Smooth muscle cell (in vitro differentiated cells): ENCODE measurements around the gene IDUA. TPM values are rescaled to one million over a fixed set of nuclear protein-coding genes. Genes with fewer than 3 reads are reported as not detected.

Source experiments
- DNase-seq: peaks from one replicate; lab custom pipeline; 2025; ENCODE audit not compliant: unreplicated experiment; lab: John Stamatoyannopoulos, UW
- H2AFZ ChIP-seq: fragments of 200-600 bp; sonication (generic); 2 replicates; pipeline ENCODE4 v1.6.0; 2016; ENCODE audit warnings: antibody characterized with exemption, low read depth, mild to moderate bottlenecking
- H3F3A ChIP-seq: fragments of 200-600 bp; sonication (generic); 2 replicates; pipeline ENCODE4 v1.6.0; 2017; ENCODE audit warnings: antibody characterized with exemption, low read depth
- H3K27ac ChIP-seq: fragments of 200-600 bp; sonication (generic); 2 replicates; pipeline ENCODE4 v1.5.1; 2016; ENCODE audit warnings: low read depth, mild to moderate bottlenecking
- H3K27me3 ChIP-seq: fragments of 200-600 bp; sonication (generic); 2 replicates; pipeline ENCODE4 v1.6.1; 2016; ENCODE audit warnings: low read depth, mild to moderate bottlenecking
- H3K36me3 ChIP-seq: fragments of 200-600 bp; sonication (generic); 2 replicates; pipeline ENCODE4 v1.5.1; 2016; ENCODE audit warnings: low read depth
- H3K4me1 ChIP-seq: fragments of 200-600 bp; sonication (generic); 2 replicates; pipeline ENCODE4 v1.5.1; 2016; ENCODE audit warnings: low read depth
- H3K4me2 ChIP-seq: fragments of 200-600 bp; sonication (generic); 2 replicates; pipeline ENCODE4 v1.6.0; 2016; ENCODE audit warnings: mild to moderate bottlenecking
- H3K4me3 ChIP-seq: fragments of 200-600 bp; sonication (generic); 2 replicates; pipeline ENCODE4 v1.5.1; 2016; ENCODE audit warnings: mild to moderate bottlenecking
- H3K79me2 ChIP-seq: fragments of 200-600 bp; sonication (generic); 2 replicates; pipeline ENCODE4 v1.6.0; 2016; ENCODE audit warnings: low read depth, mild to moderate bottlenecking
- H3K9ac ChIP-seq: fragments of 200-600 bp; sonication (generic); 2 replicates; pipeline ENCODE4 v1.6.0; 2016; ENCODE audit warnings: low read depth
- H3K9me3 ChIP-seq: fragments of 200-600 bp; sonication (generic); replicated peaks from 2 replicates; pipeline ENCODE4 v1.5.1; 2016; ENCODE audit warnings: low read depth
- H4K20me1 ChIP-seq: fragments of 200-600 bp; sonication (generic); 2 replicates; pipeline ENCODE4 v1.6.0; 2016; ENCODE audit warnings: low read depth
- CTCF ChIP-seq: fragments of 200-600 bp; sonication (generic); IDR thresholded peaks from 2 replicates; pipeline ENCODE4 v1.5.1; 2017; ENCODE audit warnings: borderline replicate concordance, mild to moderate bottlenecking, antibody characterized with exemption; ENCODE audit not compliant: insufficient read depth, poor library complexity, severe bottlenecking
- WGBS: methylation state at CpG from one replicate; pipeline ENCODE4 v1.1.7; 2016; ENCODE audit warnings: low lambda C conversion rate; 5-methylcytosine and 5-hydroxymethylcytosine counted together
- polyA plus RNA-seq: library from polyadenylated mRNA; unstranded; fragments of >200 nt; fragmentation: Nextera tagmentation; extraction: Ambion mirVana; gene quantifications from 2 replicates; pipeline ENCODE4 v1.2.1, GENCODE V29; 2016
- total RNA-seq: library from RNA; depleted of rRNA; stranded (reverse); fragments of >200 nt; gene quantifications from 2 replicates; pipeline ENCODE4 v1.2.3, GENCODE V29; 2014

IDUA gene
- total and polyA plus RNA-seq, 2 experiments from 2014 or later, result 6.3 to 49.9 TPM

GRCh38 chr4:951594-952468, 35.0 kb upstream of the IDUA start:
- no peak for DNase-seq
- no peaks in the 10 kb centered on the region for H3K27me3 ChIP-seq
- 94% methylated on average over 18 of the region's 23 CpGs for WGBS
- H3F3A ChIP-seq, result no peaks in the 10 kb centered on the region
- no peaks in the 10 kb centered on the region for H3K36me3 ChIP-seq
- H3K4me2 ChIP-seq, result no peak overlapping the region
- H3K79me2 ChIP-seq, result no peaks in the 10 kb centered on the region
- H3K9me3 ChIP-seq, result no peaks in the 10 kb centered on the region
- no peak overlapping the region for H2AFZ ChIP-seq
- H3K27ac ChIP-seq, result no peak overlapping the region
- H3K9ac ChIP-seq, result no peak overlapping the region
- H3K4me1 ChIP-seq, result no peaks in the 10 kb centered on the region
- no peak overlapping the region for H3K4me3 ChIP-seq
- no peaks in the 10 kb centered on the region for H4K20me1 ChIP-seq
- TF ChIP-seq CTCF, result no peak

GRCh38 chr4:952881-953573, 33.8 kb upstream of the IDUA start:
- 94% methylated on average over 27 of the region's 28 CpGs for WGBS
- H3K4me2 ChIP-seq, result no peak overlapping the region
- H3K27me3 ChIP-seq, result no peaks in the 10 kb centered on the region
- no peaks in the 10 kb centered on the region for H3K9me3 ChIP-seq
- H3K9ac ChIP-seq, result no peak overlapping the region
- no peaks in the 10 kb centered on the region for H3K4me1 ChIP-seq
- H3K27ac ChIP-seq, result no peak overlapping the region
- no peaks in the 10 kb centered on the region for H3K36me3 ChIP-seq
- H4K20me1 ChIP-seq, result no peaks in the 10 kb centered on the region
- DNase-seq, result no peak
- H3K79me2 ChIP-seq, result no peaks in the 10 kb centered on the region
- no peaks in the 10 kb centered on the region for H3F3A ChIP-seq
- no peak overlapping the region for H2AFZ ChIP-seq
- H3K4me3 ChIP-seq, result no peak overlapping the region
- no peak for TF ChIP-seq CTCF

- Histone ChIP-seq H3K36me3 (no peaks in the 10 kb centered on the region), H3K9ac (no peak overlapping the region), H3K4me1 (no peaks in the 10 kb centered on the region), H4K20me1 (no peaks in the 10 kb centered on the region), H3K4me2 (no peak overlapping the region), H3F3A (no peaks in the 10 kb centered on the region), H3K4me3 (no peak overlapping the region), H3K27me3 (no peaks in the 10 kb centered on the region), H2AFZ (no peak overlapping the region), H3K27ac (no peak overlapping the region), H3K9me3 (no peaks in the 10 kb centered on the region), H3K79me2 (no peaks in the 10 kb centered on the region)
- no peak for DNase-seq
- no peak for TF ChIP-seq CTCF
- 98% methylated on average over 12 of the region's 13 CpGs for WGBS
Measured at GRCh38 chr4:953574-953915, 33.3 kb upstream of the IDUA start.
